ENCODE data around the gene BNIPL. TPM values are rescaled to one million over a fixed set of nuclear protein-coding genes. Genes with fewer than 3 reads are reported as not detected.

The BNIPL gene
- total and polyA plus RNA-seq, 12 donors = 0.05 to 2.4 (median 0.27) TPM; not detected in 3

- no peaks in the 10 kb centered on the region for H3K9me3 ChIP-seq (replicated peaks in 1 of 3)
These were observed 4.2 kb upstream of the BNIPL start for GRCh38 chr1:151032164-151032563.

GRCh38 chr1:151035167-151035566, 1.2 kb upstream of the BNIPL start:
- Histone ChIP-seq H3K9me3 (replicated peaks in 1 of 3) (no peaks in the 10 kb centered on the region), H3K27me3 (no peaks in the 10 kb centered on the region), H3K4me1 (replicated peaks in 1 of 2) (no peaks in the 10 kb centered on the region), H3K36me3 (replicated peaks in 1 of 2) (peaks cover 0 to 26% of the 10 kb centered on the region in 2 donors), H3K27ac (no peak overlapping the region), H3K4me3 (no peak overlapping the region)
- intact Hi-C loops (cut with DNase I) = no loop called here
- DNase-seq = no peak
- 90 to 97% (median 93%) methylated on average over 3 of the region's 3 CpGs for WGBS, 4 donors
- TF ChIP-seq, protein P1, sequence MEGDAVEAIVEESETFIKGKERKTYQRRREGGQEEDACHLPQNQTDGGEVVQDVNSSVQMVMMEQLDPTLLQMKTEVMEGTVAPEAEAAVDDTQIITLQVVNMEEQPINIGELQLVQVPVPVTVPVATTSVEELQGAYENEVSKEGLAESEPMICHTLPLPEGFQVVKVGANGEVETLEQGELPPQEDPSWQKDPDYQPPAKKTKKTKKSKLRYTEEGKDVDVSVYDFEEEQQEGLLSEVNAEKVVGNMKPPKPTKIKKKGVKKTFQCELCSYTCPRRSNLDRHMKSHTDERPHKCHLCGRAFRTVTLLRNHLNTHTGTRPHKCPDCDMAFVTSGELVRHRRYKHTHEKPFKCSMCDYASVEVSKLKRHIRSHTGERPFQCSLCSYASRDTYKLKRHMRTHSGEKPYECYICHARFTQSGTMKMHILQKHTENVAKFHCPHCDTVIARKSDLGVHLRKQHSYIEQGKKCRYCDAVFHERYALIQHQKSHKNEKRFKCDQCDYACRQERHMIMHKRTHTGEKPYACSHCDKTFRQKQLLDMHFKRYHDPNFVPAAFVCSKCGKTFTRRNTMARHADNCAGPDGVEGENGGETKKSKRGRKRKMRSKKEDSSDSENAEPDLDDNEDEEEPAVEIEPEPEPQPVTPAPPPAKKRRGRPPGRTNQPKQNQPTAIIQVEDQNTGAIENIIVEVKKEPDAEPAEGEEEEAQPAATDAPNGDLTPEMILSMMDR (IDR thresholded peaks at IDR 0.05) = no peak
- no peak for TF ChIP-seq POLR2A (IDR thresholded peaks at IDR 0.05)

More at GRCh38 chr1:151032164-151032563, 4.2 kb upstream of the BNIPL start:
- Histone ChIP-seq H3K4me3 (no peak overlapping the region), H3K4me1 (replicated peaks in 1 of 2) (no peaks in the 10 kb centered on the region), H3K36me3 (replicated peaks in 1 of 2) (peaks cover 0 to 49% of the 10 kb centered on the region in 2 donors), H3K27me3 (no peaks in the 10 kb centered on the region), H3K27ac (no peak overlapping the region)
- DNase-seq = no peak
- 95 to 96% (median 96%) methylated on average over 8 of the region's 8 CpGs for WGBS, 4 donors
- TF ChIP-seq, protein P1 (IDR thresholded peaks at IDR 0.05) = no peak
- no peak for TF ChIP-seq POLR2A (IDR thresholded peaks at IDR 0.05)
- intact Hi-C loops (cut with DNase I) = no loop called here

- 87 to 90% (median 89%) methylated on average over 6 of the region's 6 CpGs for whole genome bisulfite sequencing, 4 donors
- Histone ChIP-seq H3K9me3 (replicated peaks in 1 of 3) (no peaks in the 10 kb centered on the region), H3K36me3 (replicated peaks in 1 of 2) (peaks cover 0 to 10% of the 10 kb centered on the region in 2 donors), H3K4me3 (no peak overlapping the region), H3K27ac (no peak overlapping the region), H3K27me3 (no peaks in the 10 kb centered on the region), H3K4me1 (replicated peaks in 1 of 2) (no peaks in the 10 kb centered on the region)
- no peak for DNase-seq
- TF ChIP-seq POLR2A (IDR thresholded peaks at IDR 0.05) = no peak
- TF ChIP-seq, protein P1 (IDR thresholded peaks at IDR 0.05) = no peak
- intact Hi-C loops (cut with DNase I) = no loop called here
These were observed 646 bp downstream of the BNIPL start for GRCh38 chr1:151037032-151037431.

DNA sequence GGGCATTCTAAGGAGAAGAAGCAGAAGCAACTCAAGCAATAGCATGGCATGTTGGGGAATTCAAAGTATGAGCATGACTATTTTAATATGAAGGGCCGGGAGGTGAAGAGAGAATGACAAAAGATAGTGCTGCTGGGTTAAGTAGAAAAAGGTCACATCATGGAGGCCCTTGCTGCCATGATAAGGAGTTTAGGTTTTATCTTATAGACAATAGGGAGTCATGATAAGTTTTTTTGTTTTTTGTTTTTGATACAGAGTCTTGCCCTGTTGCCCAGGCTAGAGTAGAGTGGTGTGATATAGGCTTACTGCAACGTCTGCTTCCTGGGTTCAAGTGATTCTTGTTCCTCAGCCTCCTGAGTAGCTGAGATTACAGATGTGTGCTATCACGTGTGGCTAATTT, 3.1 kb downstream of the BNIPL start:
- Histone ChIP-seq H3K9me3 (replicated peaks in 1 of 3) (no peaks in the 10 kb centered on the region), H3K4me1 (replicated peaks in 1 of 2) (no peaks in the 10 kb centered on the region), H3K4me3 (no peak overlapping the region), H3K27me3 (no peaks in the 10 kb centered on the region), H3K27ac (no peak overlapping the region), H3K36me3 (replicated peaks in 1 of 2) (no peaks in the 10 kb centered on the region)
- intact Hi-C loops (cut with DNase I) = no loop called here
- TF ChIP-seq, protein P1 (IDR thresholded peaks at IDR 0.05) = no peak
- TF ChIP-seq POLR2A (IDR thresholded peaks at IDR 0.05) = no peak
- WGBS, 4 donors = 85 to 95% (median 91%) methylated on average over 3 of the region's 3 CpGs
- DNase-seq = no peak

Measured in adrenal gland (tissue), 12 donors.